H1 (cell line): ENCODE results near the gene TNFRSF1A. TPM values are rescaled to one million over a fixed set of nuclear protein-coding genes. Genes with fewer than 3 reads are reported as not detected.
A peak's percentile ranks its signal among the peaks of the same experiment; 100 is the strongest.

Experiments
- ASH2L ChIP-seq: fragments of 200-600, 300-600 bp; sonication (generic); IDR thresholded peaks from one replicate; pipeline ENCODE4 v1.7.1; 2017; ENCODE audit warnings: low read length
- BACH1 ChIP-seq: IDR thresholded peaks from 2 replicates; pipeline ENCODE4 v1.6.1; 2012; ENCODE audit warnings: low read length, improper control_type of control experiment
- CTBP2 ChIP-seq: IDR thresholded peaks from 2 replicates; pipeline ENCODE4 v1.7.0; 2011; ENCODE audit warnings: borderline replicate concordance, mild to moderate bottlenecking, moderate library complexity, mixed read lengths, low read length; ENCODE audit not compliant: insufficient read depth, insufficient read length
- JUN ChIP-seq: IDR thresholded peaks from 2 replicates; pipeline ENCODE4 v1.6.1; 2011; ENCODE audit warnings: low read depth, mild to moderate bottlenecking, improper control_type of control experiment, low read length
- POLR2A ChIP-seq, 2 experiments: IDR thresholded peaks; 1 replicate in 1 of 2; 2 replicates in 1 of 2; pipeline ENCODE4 v1.6.1; 2011; ENCODE audit warnings: low read depth in 2 of 2, low read length in 2 of 2, mild to moderate bottlenecking in 2 of 2; ENCODE audit errors: control extremely low read depth in 1 of 2
- SP1 ChIP-seq: IDR thresholded peaks from 2 replicates; pipeline ENCODE4 v1.6.1; 2011; ENCODE audit warnings: low read depth, low read length
- polyA plus RNA-seq, 7 experiments: library from polyadenylated mRNA; depleted of rRNA in 3 of 7; stranded (reverse) in 5 of 7; unstranded in 2 of 7; fragments of >200 nt in 5 of 7; fragments of 200-250 nt in 2 of 7; gene quantifications; 1 replicate in 5 of 7; 2 replicates in 1 of 7; 4 replicates in 1 of 7; pipeline versions ENCODE4 v1.2.1 to v1.2.3, GENCODE V29; 2011 to 2013; ENCODE audit warnings: missing spikeins in 2 of 7, mixed read lengths in 2 of 7
- total RNA-seq: library from RNA; stranded (reverse); fragmentation: NEBNext Ultra II Directional; extraction: Animal tissue kit (Norgen Biotek cat#: 25700); gene quantifications from 2 replicates; pipeline ENCODE4 v1.2.1, GENCODE V29; 2021
- TF ChIP-seq, protein P1 (sequence below): fragments of 300-600 bp; sonication (generic); IDR thresholded peaks from 2 replicates; pipeline ENCODE4 v1.7.1; 2012; ENCODE audit warnings: low read length, moderate library complexity, mild to moderate bottlenecking, inconsistent platforms; ENCODE audit not compliant: insufficient replicate concordance
- TF ChIP-seq, protein P2 (sequence below), 3 experiments: IDR thresholded peaks; 1 replicate in 2 of 3; 2 replicates in 1 of 3; pipeline versions ENCODE4 v1.5.1 to v1.6.1; 2011; ENCODE audit warnings: low read length in 3 of 3, mild to moderate bottlenecking in 3 of 3, inconsistent platforms in 2 of 3, low read depth in 1 of 3, moderate library complexity in 1 of 3; ENCODE audit not compliant: insufficient read depth in 1 of 3; ENCODE audit errors: control extremely low read depth in 1 of 3

TNFRSF1A gene
- total and polyA plus RNA-seq, 2 of the 8 experiments (the other 6 are each of a cell fraction or from before 2014, with no cell fraction given), result 28.7 to 42.1 TPM

DNA sequence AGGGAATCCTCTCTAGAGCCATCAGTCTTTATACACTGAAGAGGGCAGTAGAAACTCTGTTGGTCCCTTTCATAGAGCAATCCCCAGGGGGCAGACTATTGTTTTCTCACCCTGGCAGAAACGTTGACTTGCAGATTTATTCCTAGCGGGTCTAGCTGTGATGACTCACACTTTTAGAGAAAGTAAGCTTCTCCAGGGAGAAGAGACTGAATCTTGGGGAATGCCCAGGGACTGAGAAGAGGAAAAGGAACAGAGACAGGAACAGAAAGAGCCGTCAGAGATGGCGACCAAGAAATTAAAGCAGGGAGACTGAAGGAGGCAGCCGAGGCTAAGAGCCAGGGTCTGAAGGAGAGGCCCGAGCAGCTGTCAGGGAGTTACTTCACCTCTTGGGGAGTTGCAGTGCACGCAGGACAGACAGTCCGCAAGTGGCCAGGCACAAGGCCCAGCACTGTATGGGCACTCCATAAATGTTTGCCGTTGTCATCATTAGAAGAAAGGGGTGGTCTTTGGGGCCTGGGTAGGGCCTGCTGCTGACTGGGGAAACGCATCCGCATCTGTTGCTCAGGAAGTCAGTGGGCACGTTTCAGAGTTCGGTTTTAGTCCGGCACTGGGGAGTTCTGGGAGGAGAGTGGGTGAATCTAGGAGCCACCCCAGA lies 18.4 kb downstream of the TNFRSF1A start (continued):
- TF ChIP-seq, protein P1, sequence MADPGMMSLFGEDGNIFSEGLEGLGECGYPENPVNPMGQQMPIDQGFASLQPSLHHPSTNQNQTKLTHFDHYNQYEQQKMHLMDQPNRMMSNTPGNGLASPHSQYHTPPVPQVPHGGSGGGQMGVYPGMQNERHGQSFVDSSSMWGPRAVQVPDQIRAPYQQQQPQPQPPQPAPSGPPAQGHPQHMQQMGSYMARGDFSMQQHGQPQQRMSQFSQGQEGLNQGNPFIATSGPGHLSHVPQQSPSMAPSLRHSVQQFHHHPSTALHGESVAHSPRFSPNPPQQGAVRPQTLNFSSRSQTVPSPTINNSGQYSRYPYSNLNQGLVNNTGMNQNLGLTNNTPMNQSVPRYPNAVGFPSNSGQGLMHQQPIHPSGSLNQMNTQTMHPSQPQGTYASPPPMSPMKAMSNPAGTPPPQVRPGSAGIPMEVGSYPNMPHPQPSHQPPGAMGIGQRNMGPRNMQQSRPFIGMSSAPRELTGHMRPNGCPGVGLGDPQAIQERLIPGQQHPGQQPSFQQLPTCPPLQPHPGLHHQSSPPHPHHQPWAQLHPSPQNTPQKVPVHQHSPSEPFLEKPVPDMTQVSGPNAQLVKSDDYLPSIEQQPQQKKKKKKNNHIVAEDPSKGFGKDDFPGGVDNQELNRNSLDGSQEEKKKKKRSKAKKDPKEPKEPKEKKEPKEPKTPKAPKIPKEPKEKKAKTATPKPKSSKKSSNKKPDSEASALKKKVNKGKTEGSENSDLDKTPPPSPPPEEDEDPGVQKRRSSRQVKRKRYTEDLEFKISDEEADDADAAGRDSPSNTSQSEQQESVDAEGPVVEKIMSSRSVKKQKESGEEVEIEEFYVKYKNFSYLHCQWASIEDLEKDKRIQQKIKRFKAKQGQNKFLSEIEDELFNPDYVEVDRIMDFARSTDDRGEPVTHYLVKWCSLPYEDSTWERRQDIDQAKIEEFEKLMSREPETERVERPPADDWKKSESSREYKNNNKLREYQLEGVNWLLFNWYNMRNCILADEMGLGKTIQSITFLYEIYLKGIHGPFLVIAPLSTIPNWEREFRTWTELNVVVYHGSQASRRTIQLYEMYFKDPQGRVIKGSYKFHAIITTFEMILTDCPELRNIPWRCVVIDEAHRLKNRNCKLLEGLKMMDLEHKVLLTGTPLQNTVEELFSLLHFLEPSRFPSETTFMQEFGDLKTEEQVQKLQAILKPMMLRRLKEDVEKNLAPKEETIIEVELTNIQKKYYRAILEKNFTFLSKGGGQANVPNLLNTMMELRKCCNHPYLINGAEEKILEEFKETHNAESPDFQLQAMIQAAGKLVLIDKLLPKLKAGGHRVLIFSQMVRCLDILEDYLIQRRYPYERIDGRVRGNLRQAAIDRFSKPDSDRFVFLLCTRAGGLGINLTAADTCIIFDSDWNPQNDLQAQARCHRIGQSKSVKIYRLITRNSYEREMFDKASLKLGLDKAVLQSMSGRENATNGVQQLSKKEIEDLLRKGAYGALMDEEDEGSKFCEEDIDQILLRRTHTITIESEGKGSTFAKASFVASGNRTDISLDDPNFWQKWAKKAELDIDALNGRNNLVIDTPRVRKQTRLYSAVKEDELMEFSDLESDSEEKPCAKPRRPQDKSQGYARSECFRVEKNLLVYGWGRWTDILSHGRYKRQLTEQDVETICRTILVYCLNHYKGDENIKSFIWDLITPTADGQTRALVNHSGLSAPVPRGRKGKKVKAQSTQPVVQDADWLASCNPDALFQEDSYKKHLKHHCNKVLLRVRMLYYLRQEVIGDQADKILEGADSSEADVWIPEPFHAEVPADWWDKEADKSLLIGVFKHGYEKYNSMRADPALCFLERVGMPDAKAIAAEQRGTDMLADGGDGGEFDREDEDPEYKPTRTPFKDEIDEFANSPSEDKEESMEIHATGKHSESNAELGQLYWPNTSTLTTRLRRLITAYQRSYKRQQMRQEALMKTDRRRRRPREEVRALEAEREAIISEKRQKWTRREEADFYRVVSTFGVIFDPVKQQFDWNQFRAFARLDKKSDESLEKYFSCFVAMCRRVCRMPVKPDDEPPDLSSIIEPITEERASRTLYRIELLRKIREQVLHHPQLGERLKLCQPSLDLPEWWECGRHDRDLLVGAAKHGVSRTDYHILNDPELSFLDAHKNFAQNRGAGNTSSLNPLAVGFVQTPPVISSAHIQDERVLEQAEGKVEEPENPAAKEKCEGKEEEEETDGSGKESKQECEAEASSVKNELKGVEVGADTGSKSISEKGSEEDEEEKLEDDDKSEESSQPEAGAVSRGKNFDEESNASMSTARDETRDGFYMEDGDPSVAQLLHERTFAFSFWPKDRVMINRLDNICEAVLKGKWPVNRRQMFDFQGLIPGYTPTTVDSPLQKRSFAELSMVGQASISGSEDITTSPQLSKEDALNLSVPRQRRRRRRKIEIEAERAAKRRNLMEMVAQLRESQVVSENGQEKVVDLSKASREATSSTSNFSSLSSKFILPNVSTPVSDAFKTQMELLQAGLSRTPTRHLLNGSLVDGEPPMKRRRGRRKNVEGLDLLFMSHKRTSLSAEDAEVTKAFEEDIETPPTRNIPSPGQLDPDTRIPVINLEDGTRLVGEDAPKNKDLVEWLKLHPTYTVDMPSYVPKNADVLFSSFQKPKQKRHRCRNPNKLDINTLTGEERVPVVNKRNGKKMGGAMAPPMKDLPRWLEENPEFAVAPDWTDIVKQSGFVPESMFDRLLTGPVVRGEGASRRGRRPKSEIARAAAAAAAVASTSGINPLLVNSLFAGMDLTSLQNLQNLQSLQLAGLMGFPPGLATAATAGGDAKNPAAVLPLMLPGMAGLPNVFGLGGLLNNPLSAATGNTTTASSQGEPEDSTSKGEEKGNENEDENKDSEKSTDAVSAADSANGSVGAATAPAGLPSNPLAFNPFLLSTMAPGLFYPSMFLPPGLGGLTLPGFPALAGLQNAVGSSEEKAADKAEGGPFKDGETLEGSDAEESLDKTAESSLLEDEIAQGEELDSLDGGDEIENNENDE, result no peak
- TF ChIP-seq POLR2A (IDR thresholded peaks at IDR 0.05; ENCODE audit: control extremely low read depth in 1 of 2, low read depth in 2 of 2, low read length in 2 of 2) (peak in 1 of 2 experiments; percentile 38; a peak in 1 of 3 replicates), CTBP2 (no peak), BACH1 (peak; percentile 98), SP1 (peak; percentile 60; the same call in 1 of the 2 replicates), JUN (peak; percentile 76; the same call in 1 of the 2 replicates), ASH2L (peak; percentile 83)
- TF ChIP-seq, protein P2, sequence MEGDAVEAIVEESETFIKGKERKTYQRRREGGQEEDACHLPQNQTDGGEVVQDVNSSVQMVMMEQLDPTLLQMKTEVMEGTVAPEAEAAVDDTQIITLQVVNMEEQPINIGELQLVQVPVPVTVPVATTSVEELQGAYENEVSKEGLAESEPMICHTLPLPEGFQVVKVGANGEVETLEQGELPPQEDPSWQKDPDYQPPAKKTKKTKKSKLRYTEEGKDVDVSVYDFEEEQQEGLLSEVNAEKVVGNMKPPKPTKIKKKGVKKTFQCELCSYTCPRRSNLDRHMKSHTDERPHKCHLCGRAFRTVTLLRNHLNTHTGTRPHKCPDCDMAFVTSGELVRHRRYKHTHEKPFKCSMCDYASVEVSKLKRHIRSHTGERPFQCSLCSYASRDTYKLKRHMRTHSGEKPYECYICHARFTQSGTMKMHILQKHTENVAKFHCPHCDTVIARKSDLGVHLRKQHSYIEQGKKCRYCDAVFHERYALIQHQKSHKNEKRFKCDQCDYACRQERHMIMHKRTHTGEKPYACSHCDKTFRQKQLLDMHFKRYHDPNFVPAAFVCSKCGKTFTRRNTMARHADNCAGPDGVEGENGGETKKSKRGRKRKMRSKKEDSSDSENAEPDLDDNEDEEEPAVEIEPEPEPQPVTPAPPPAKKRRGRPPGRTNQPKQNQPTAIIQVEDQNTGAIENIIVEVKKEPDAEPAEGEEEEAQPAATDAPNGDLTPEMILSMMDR (IDR thresholded peaks at IDR 0.05; ENCODE audit: control extremely low read depth in 1 of 3, insufficient read depth in 1 of 3, low read depth in 1 of 3, low read length in 3 of 3), result peak in 2 of 3 experiments; percentile 19 to 40; a peak in 3 of 4 replicates
